Mesendoderm (in vitro differentiated cells): Measurements from ENCODE around the gene RASA2.

Source experiments
- DNase-seq: peaks from one replicate; pipeline ENCODE4 v3.0.0; 2013
- H2AK5ac ChIP-seq: 2 replicates; pipeline ENCODE4 v1.6.1; 2013; ENCODE audit warnings: low read length, inconsistent platforms
- H2BK120ac ChIP-seq: 2 replicates; pipeline ENCODE4 v1.6.1; 2013; ENCODE audit warnings: low read depth, mild to moderate bottlenecking, low read length, moderate library complexity, mixed read lengths
- H2BK15ac ChIP-seq: replicated peaks from 2 replicates; pipeline ENCODE4 v1.6.1; 2013; ENCODE audit warnings: low read depth, mild to moderate bottlenecking, moderate library complexity
- H2BK5ac ChIP-seq: 2 replicates; pipeline ENCODE4 v1.6.1; 2013; ENCODE audit warnings: low read length, inconsistent platforms
- H3K18ac ChIP-seq: 2 replicates; pipeline ENCODE4 v1.6.1; 2013; ENCODE audit warnings: mild to moderate bottlenecking, low read length, mixed read lengths
- H3K23ac ChIP-seq: one replicate; pipeline ENCODE4 v1.6.1; 2013; ENCODE audit warnings: low read length
- H3K27ac ChIP-seq: 2 replicates; pipeline ENCODE4 v1.5.1; 2013; ENCODE audit warnings: low read depth, mild to moderate bottlenecking, inconsistent platforms, low read length, moderate library complexity
- H3K27me3 ChIP-seq: 2 replicates; pipeline ENCODE4 v1.6.1; 2013; ENCODE audit warnings: low read length, control low read depth, mild to moderate bottlenecking, inconsistent platforms; ENCODE audit not compliant: insufficient read depth, poor library complexity
- H3K36me3 ChIP-seq: 2 replicates; pipeline ENCODE4 v1.6.1; 2013; ENCODE audit warnings: low read length, inconsistent platforms; ENCODE audit not compliant: control insufficient read depth, insufficient read depth
- H3K4ac ChIP-seq: one replicate; pipeline ENCODE4 v1.6.1; 2013; ENCODE audit warnings: low read depth, mild to moderate bottlenecking, low read length, moderate library complexity
- H3K4me1 ChIP-seq: 2 replicates; pipeline ENCODE4 v1.6.1; 2013; ENCODE audit warnings: low read depth, low read length, inconsistent platforms; ENCODE audit not compliant: control insufficient read depth
- H3K4me2 ChIP-seq: 2 replicates; pipeline ENCODE4 v1.6.1; 2013; ENCODE audit warnings: low read length
- H3K4me3 ChIP-seq: 2 replicates; pipeline ENCODE4 v1.5.1; 2013; ENCODE audit warnings: mild to moderate bottlenecking, low read length
- H3K56ac ChIP-seq: one replicate; pipeline ENCODE4 v1.6.1; 2013; ENCODE audit warnings: low read length
- H3K79me1 ChIP-seq: 2 replicates; pipeline ENCODE4 v1.6.1; 2013; ENCODE audit warnings: low read length, inconsistent platforms
- H3K79me2 ChIP-seq: 2 replicates; pipeline ENCODE4 v1.6.1; 2013; ENCODE audit warnings: mild to moderate bottlenecking, low read length; ENCODE audit not compliant: control insufficient read depth, insufficient read depth
- H3K9ac ChIP-seq: 2 replicates; pipeline ENCODE4 v1.6.1; 2013; ENCODE audit warnings: low read length, inconsistent platforms
- H4K5ac ChIP-seq: one replicate; pipeline ENCODE4 v1.6.1; 2013; ENCODE audit warnings: low read length
- H4K8ac ChIP-seq: one replicate; pipeline ENCODE4 v1.6.1; 2013; ENCODE audit warnings: low read depth, mild to moderate bottlenecking, control low read depth, low read length, moderate library complexity
- WGBS: extraction: QIAGEN DNeasy Blood & Tissue Kit; methylation state at CpG from one replicate; pipeline ENCODE4 v1.1.7; 2013; ENCODE audit warnings: low lambda C conversion rate, missing lambda C conversion rate; ENCODE audit not compliant: insufficient coverage; ENCODE audit errors: extremely low coverage; 5-methylcytosine and 5-hydroxymethylcytosine counted together

Gene RASA2

GRCh38 chr3:141542202-141542969, 55.6 kb downstream of the RASA2 start:
- Histone ChIP-seq H3K4me3 (no peak overlapping the region), H3K23ac (no peak overlapping the region)

GRCh38 chr3:141542989-141543388, 56.2 kb downstream of the RASA2 start:
- Histone ChIP-seq H2BK120ac (no peak overlapping the region), H3K4ac (no peak overlapping the region), H3K18ac (no peak overlapping the region), H3K27me3 (no peaks in the 10 kb centered on the region), H3K36me3 (no peaks in the 10 kb centered on the region), H2BK5ac (no peak overlapping the region), H2AK5ac (no peak overlapping the region), H3K79me2 (no peaks in the 10 kb centered on the region), H4K5ac (no peak overlapping the region), H3K56ac (no peak overlapping the region), H4K8ac (no peak overlapping the region), H3K79me1 (no peaks in the 10 kb centered on the region), H3K9ac (no peak overlapping the region), H3K4me2 (no peak overlapping the region), H3K27ac (no peak overlapping the region), H3K23ac (no peak overlapping the region), H2BK15ac (no peak overlapping the region), H3K4me1 (no peaks in the 10 kb centered on the region), H3K4me3 (no peak overlapping the region)
- no peak for DNase-seq

More at GRCh38 chr3:141542202-141542969, 55.6 kb downstream of the RASA2 start:
- H2BK15ac ChIP-seq = no peak overlapping the region
- no peak overlapping the region for H2BK120ac ChIP-seq
- H3K27ac ChIP-seq = no peak overlapping the region
- H3K36me3 ChIP-seq = no peaks in the 10 kb centered on the region
- DNase-seq = no peak
- H4K5ac ChIP-seq = no peak overlapping the region
- no peak overlapping the region for H3K9ac ChIP-seq
- no peak overlapping the region for H2AK5ac ChIP-seq
- no peaks in the 10 kb centered on the region for H3K4me1 ChIP-seq
- H2BK5ac ChIP-seq = no peak overlapping the region
- H3K27me3 ChIP-seq = no peaks in the 10 kb centered on the region
- H3K56ac ChIP-seq = no peak overlapping the region
- H4K8ac ChIP-seq = no peak overlapping the region
- no peak overlapping the region for H3K4ac ChIP-seq
- WGBS = no CpG with 5 or more reads among the region's 2 CpGs
- no peaks in the 10 kb centered on the region for H3K79me1 ChIP-seq
- H3K18ac ChIP-seq = no peak overlapping the region
- no peak overlapping the region for H3K4me2 ChIP-seq
- H3K79me2 ChIP-seq = no peaks in the 10 kb centered on the region

GRCh38 chr3:141544697-141545096, 57.9 kb downstream of the RASA2 start:
- Histone ChIP-seq H4K5ac (no peak overlapping the region), H3K18ac (no peak overlapping the region), H3K4me3 (no peak overlapping the region), H3K27ac (no peak overlapping the region), H2BK120ac (no peak overlapping the region), H3K79me2 (no peaks in the 10 kb centered on the region), H3K79me1 (no peaks in the 10 kb centered on the region), H3K56ac (no peak overlapping the region), H3K4me1 (no peaks in the 10 kb centered on the region), H3K9ac (no peak overlapping the region), H2AK5ac (no peak overlapping the region), H4K8ac (no peak overlapping the region), H2BK5ac (no peak overlapping the region), H3K36me3 (no peaks in the 10 kb centered on the region), H3K4ac (no peak overlapping the region), H3K27me3 (no peaks in the 10 kb centered on the region), H3K23ac (no peak overlapping the region), H2BK15ac (no peak overlapping the region), H3K4me2 (no peak overlapping the region)
- no peak for DNase-seq
- WGBS = no CpG with 5 or more reads among the region's 6 CpGs

GRCh38 chr3:141546081-141546480, 59.3 kb downstream of the RASA2 start:
- Histone ChIP-seq H3K4me1 (no peaks in the 10 kb centered on the region), H3K9ac (no peak overlapping the region), H3K4me2 (no peak overlapping the region), H3K27me3 (no peaks in the 10 kb centered on the region), H2BK120ac (no peak overlapping the region), H3K4ac (no peak overlapping the region), H3K36me3 (no peaks in the 10 kb centered on the region), H3K27ac (no peak overlapping the region), H4K5ac (no peak overlapping the region), H3K79me1 (no peaks in the 10 kb centered on the region), H2BK5ac (no peak overlapping the region), H2BK15ac (no peak overlapping the region), H4K8ac (no peak overlapping the region), H3K4me3 (no peak overlapping the region), H3K23ac (no peak overlapping the region), H3K56ac (no peak overlapping the region), H3K79me2 (no peaks in the 10 kb centered on the region), H3K18ac (no peak overlapping the region), H2AK5ac (no peak overlapping the region)
- DNase-seq = no peak
- no CpG with 5 or more reads among the region's 3 CpGs for WGBS

- no peak overlapping the region for H3K23ac ChIP-seq
- H3K9ac ChIP-seq = no peak overlapping the region
- no peak overlapping the region for H3K56ac ChIP-seq
- no peaks in the 10 kb centered on the region for H3K79me2 ChIP-seq
- H3K4me2 ChIP-seq = no peak overlapping the region
- no peaks in the 10 kb centered on the region for H3K27me3 ChIP-seq
- no peak overlapping the region for H3K27ac ChIP-seq
- H2BK5ac ChIP-seq = no peak overlapping the region
- H3K18ac ChIP-seq = no peak overlapping the region
- H2BK120ac ChIP-seq = no peak overlapping the region
- H4K8ac ChIP-seq = no peak overlapping the region
- no peaks in the 10 kb centered on the region for H3K36me3 ChIP-seq
- no peak overlapping the region for H3K4ac ChIP-seq
- no peaks in the 10 kb centered on the region for H3K4me1 ChIP-seq
- H2BK15ac ChIP-seq = no peak overlapping the region
- no peak overlapping the region for H4K5ac ChIP-seq
- no peak overlapping the region for H3K4me3 ChIP-seq
- no peak overlapping the region for H2AK5ac ChIP-seq
- no peaks in the 10 kb centered on the region for H3K79me1 ChIP-seq
- no peak for DNase-seq
- no CpG with 5 or more reads among the region's 3 CpGs for WGBS
Measured at GRCh38 chr3:141546586-141546985, 59.8 kb downstream of the RASA2 start.

GRCh38 chr3:141547791-141548190, 61.0 kb downstream of the RASA2 start:
- Histone ChIP-seq H4K5ac (no peak overlapping the region), H4K8ac (no peak overlapping the region), H3K4me1 (no peaks in the 10 kb centered on the region), H2BK5ac (no peak overlapping the region), H3K4me2 (no peak overlapping the region), H3K79me2 (no peaks in the 10 kb centered on the region), H3K9ac (no peak overlapping the region), H3K27me3 (no peaks in the 10 kb centered on the region), H3K4ac (no peak overlapping the region), H3K27ac (no peak overlapping the region), H2BK15ac (no peak overlapping the region), H2BK120ac (no peak overlapping the region), H3K56ac (no peak overlapping the region), H3K36me3 (no peaks in the 10 kb centered on the region), H3K79me1 (no peaks in the 10 kb centered on the region), H3K18ac (no peak overlapping the region), H2AK5ac (no peak overlapping the region), H3K4me3 (no peak overlapping the region), H3K23ac (no peak overlapping the region)
- DNase-seq = no peak
- WGBS = no CpG with 5 or more reads among the region's 2 CpGs
